DND-41 (cell line): ENCODE data around the gene RPL7A.
"Not testable (repeated sequence)": the region's sequence is repeated elsewhere in the genome, so short reads cannot be mapped to it uniquely, and the experiment has no call there.

ENCODE experiments used
- ATAC-seq: fragments of 200-7000 bp; cut with Tn5 transposase; 3 replicates; pipeline ENCODE4 v1.9.1; 2021; ENCODE audit warnings: low read depth; ENCODE audit not compliant: insufficient read depth
- DNase-seq: peaks from one replicate; pipeline ENCODE4 v3.0.0-alpha.2; 2020
- H2AFZ ChIP-seq: 2 replicates; pipeline ENCODE4 v1.6.0; 2012; ENCODE audit warnings: low read depth, low read length
- H3K27ac ChIP-seq: 2 replicates; pipeline ENCODE4 v1.5.1; 2012; ENCODE audit warnings: low read length, inconsistent platforms
- H3K27me3 ChIP-seq: fragments of 200-600 bp; sonication (generic); 2 replicates; pipeline ENCODE4 v1.6.0; 2012; ENCODE audit warnings: low read length, mild to moderate bottlenecking, inconsistent platforms; ENCODE audit not compliant: insufficient read depth, poor library complexity
- H3K36me3 ChIP-seq: 2 replicates; pipeline ENCODE4 v1.5.1; 2012; ENCODE audit warnings: low read length, inconsistent platforms; ENCODE audit not compliant: insufficient read depth
- H3K4me1 ChIP-seq: 2 replicates; pipeline ENCODE4 v1.5.1; 2012; ENCODE audit warnings: mild to moderate bottlenecking, low read length; ENCODE audit not compliant: insufficient read depth
- H3K4me2 ChIP-seq: 2 replicates; pipeline ENCODE4 v1.6.0; 2012; ENCODE audit warnings: mild to moderate bottlenecking, moderate library complexity, low read length, inconsistent platforms; ENCODE audit not compliant: insufficient read depth
- H3K4me3 ChIP-seq, 2 experiments: fragments of 200-600 bp in 1 of 2; shearing (Covaris generic) in 1 of 2; 2 replicates each; pipeline ENCODE4 v1.5.1; 2012 to 2016; ENCODE audit warnings: inconsistent platforms in 2 of 2, low read length in 2 of 2, mild to moderate bottlenecking in 2 of 2, low read depth in 1 of 2, moderate library complexity in 1 of 2
- H3K79me2 ChIP-seq: 2 replicates; pipeline ENCODE4 v1.6.0; 2012; ENCODE audit warnings: low read length, inconsistent platforms; ENCODE audit not compliant: insufficient read depth
- H3K9ac ChIP-seq: 2 replicates; pipeline ENCODE4 v1.6.0; 2012; ENCODE audit warnings: low read depth, mild to moderate bottlenecking, inconsistent platforms, low read length, moderate library complexity
- H3K9me3 ChIP-seq: 2 replicates; pipeline ENCODE4 v1.5.1; 2012; ENCODE audit warnings: low read length, moderate library complexity, mild to moderate bottlenecking, inconsistent platforms; ENCODE audit not compliant: insufficient read depth, severe bottlenecking
- H4K20me1 ChIP-seq: 2 replicates; pipeline ENCODE4 v1.6.0; 2012; ENCODE audit warnings: low read length; ENCODE audit not compliant: insufficient read depth
- CTCF ChIP-seq: IDR thresholded peaks from 2 replicates; pipeline ENCODE4 v1.5.1; 2012; ENCODE audit warnings: borderline replicate concordance, low read length, moderate library complexity, mild to moderate bottlenecking; ENCODE audit not compliant: poor library complexity, severe bottlenecking; ENCODE audit errors: extremely low read depth
- EZH2 ChIP-seq: IDR thresholded peaks from 3 replicates; pipeline ENCODE4 v1.6.1; 2012; ENCODE audit warnings: borderline replicate concordance, low read depth, mild to moderate bottlenecking, moderate library complexity, low read length, inconsistent platforms; ENCODE audit not compliant: severe bottlenecking

Gene RPL7A

DNA sequence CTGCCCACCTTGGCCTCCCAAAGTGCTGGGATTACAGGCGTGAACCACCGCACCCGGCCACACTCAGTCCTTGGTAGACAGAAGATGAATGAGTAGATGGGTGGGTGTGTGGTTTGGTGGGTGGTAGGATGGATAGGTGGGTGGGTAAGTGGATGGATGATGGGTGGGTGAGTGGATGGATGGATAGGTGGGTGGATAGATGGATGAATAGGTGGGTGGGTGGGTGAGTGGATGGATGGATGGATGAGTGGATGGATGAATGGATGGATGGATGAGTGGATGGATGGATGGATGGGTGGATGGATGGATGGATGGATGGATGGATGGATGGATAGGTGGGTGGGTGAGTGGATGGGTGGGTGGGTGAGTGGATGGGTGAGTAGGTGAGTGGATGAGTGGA lies 44.3 kb downstream of the RPL7A start:
- not testable (repeated sequence) for H3K9me3 ChIP-seq, H2AFZ ChIP-seq, ATAC-seq, H3K27me3 ChIP-seq, DNase-seq, H3K27ac ChIP-seq, H3K4me2 ChIP-seq, H4K20me1 ChIP-seq, H3K4me3 ChIP-seq, H3K36me3 ChIP-seq, H3K9ac ChIP-seq, H3K4me1 ChIP-seq, H3K79me2 ChIP-seq

DNA sequence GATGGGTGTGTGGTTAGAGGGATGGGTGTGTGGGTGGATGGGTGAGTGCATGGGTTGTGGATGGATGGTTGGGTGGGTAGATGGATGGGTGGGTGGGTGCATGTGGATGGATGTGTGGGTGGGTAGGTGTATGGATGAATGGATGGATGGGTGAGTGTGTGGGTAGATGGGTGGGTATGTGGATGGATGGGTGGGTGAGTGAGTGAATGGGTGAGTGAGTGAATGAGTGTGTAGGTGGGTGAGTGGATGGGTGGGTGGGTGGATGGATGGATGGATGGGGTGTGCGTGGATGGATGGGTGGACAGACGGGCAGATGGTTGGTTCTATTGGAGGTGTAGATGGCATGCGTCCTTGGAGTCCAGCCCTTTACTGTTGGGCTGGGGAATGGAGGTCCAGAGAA lies 45.4 kb downstream of the RPL7A start:
- Histone ChIP-seq H3K79me2 (no peaks in the 10 kb centered on the region), H4K20me1 (no peaks in the 10 kb centered on the region), H3K9ac (no peak overlapping the region), H3K9me3 (no peaks in the 10 kb centered on the region), H3K36me3 (no peaks in the 10 kb centered on the region), H3K4me3 (no peak overlapping the region), H3K4me2 (no peak overlapping the region), H3K27ac (no peak overlapping the region), H3K4me1 (no peaks in the 10 kb centered on the region), H3K27me3 (no peaks in the 10 kb centered on the region), H2AFZ (no peak overlapping the region)
- no peak for ATAC-seq
- no peak for DNase-seq
- TF ChIP-seq EZH2 (no peak), CTCF (no peak)

GRCh38 chr9:133394687-133395271 lies 46.8 kb downstream of the RPL7A start:
- TF ChIP-seq EZH2 (no peak), CTCF (no peak)
- Histone ChIP-seq H3K36me3 (no peaks in the 10 kb centered on the region), H3K4me3 (no peak overlapping the region), H3K27me3 (no peaks in the 10 kb centered on the region), H3K4me2 (no peak overlapping the region), H3K9me3 (no peaks in the 10 kb centered on the region), H3K9ac (no peak overlapping the region), H3K4me1 (no peaks in the 10 kb centered on the region), H4K20me1 (no peaks in the 10 kb centered on the region), H3K27ac (no peak overlapping the region), H2AFZ (no peak overlapping the region), H3K79me2 (no peaks in the 10 kb centered on the region)
- ATAC-seq (no peak), DNase-seq (no peak)

DNA sequence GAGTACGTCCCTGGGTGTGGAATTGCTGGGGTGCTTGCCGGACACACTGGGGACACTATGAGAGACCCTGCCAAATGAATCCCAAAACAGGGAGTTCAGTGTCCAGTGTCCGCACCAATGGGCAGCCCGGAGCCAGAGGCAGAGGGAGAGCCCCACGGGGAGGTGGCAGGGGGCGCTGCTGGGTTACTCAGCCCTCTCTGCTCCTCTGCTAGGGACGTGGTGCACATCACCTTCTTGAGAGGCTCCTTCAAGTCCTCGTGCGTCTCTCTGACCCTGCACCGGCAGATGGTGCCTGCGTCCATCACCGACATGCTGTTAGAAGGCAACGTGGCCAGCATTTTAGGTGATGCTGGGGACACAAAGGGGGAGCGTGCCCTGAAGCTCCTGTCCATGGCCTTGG lies 48.9 kb downstream of the RPL7A start:
- Histone ChIP-seq H3K4me2 (no peak overlapping the region), H3K27me3 (no peaks in the 10 kb centered on the region), H3K9ac (no peak overlapping the region), H3K36me3 (no peaks in the 10 kb centered on the region), H3K27ac (no peak overlapping the region), H3K4me3 (no peak overlapping the region), H3K4me1 (no peaks in the 10 kb centered on the region), H2AFZ (no peak overlapping the region), H4K20me1 (no peaks in the 10 kb centered on the region), H3K79me2 (no peaks in the 10 kb centered on the region), H3K9me3 (no peaks in the 10 kb centered on the region)
- TF ChIP-seq CTCF (peak; percentile 22), EZH2 (no peak)
- no peak for ATAC-seq
- no peak for DNase-seq
